BLaER1 treated with 17β-estradiol and CSF1 and Interleukin-3, amounts not matched to agents 10 nM and 100 nM (cell line): ENCODE data around the gene SH3BGRL3.
A peak's percentile ranks its signal among the peaks of the same experiment; 100 is the strongest.
"Not testable (repeated sequence)": the region's sequence is repeated elsewhere in the genome, so short reads cannot be mapped to it uniquely, and the experiment has no call there.

Experiments
- H3K27ac ChIP-seq, 11 experiments: shearing (Covaris generic); formaldehyde crosslinking; 2 replicates each; pipeline ENCODE4 v1.8.1; 2022
- H3K27me3 ChIP-seq, 11 experiments: shearing (Covaris generic); formaldehyde crosslinking; 2 replicates each; pipeline ENCODE4 v1.8.1; 2022
- H3K36me3 ChIP-seq, 11 experiments: shearing (Covaris generic); formaldehyde crosslinking; 2 replicates each; pipeline ENCODE4 v1.8.1; 2022
- H3K4me1 ChIP-seq, 10 experiments: shearing (Covaris generic); formaldehyde crosslinking; 2 replicates each; pipeline ENCODE4 v1.8.1; 2022
- H3K4me2 ChIP-seq, 11 experiments: shearing (Covaris generic); formaldehyde crosslinking; 2 replicates each; pipeline ENCODE4 v1.8.1; 2022
- H3K4me3 ChIP-seq, 10 experiments: shearing (Covaris generic); formaldehyde crosslinking; 2 replicates each; pipeline ENCODE4 v1.8.1; 2022
- H3K9ac ChIP-seq, 11 experiments: shearing (Covaris generic); formaldehyde crosslinking; 2 replicates each; pipeline ENCODE4 v1.8.1; 2022
- H3K9me3 ChIP-seq, 11 experiments: shearing (Covaris generic); formaldehyde crosslinking; replicated peaks in 1 of 11; 2 replicates each; pipeline ENCODE4 v1.8.1; 2022
- H4K20me1 ChIP-seq, 11 experiments: shearing (Covaris generic); formaldehyde crosslinking; 2 replicates each; pipeline ENCODE4 v1.8.1; 2022
- Cebpa-rat ChIP-seq, 11 experiments: shearing (Covaris generic); IDR thresholded peaks; 2 replicates each; pipeline ENCODE4 v1.8.1; 2022

SH3BGRL3 gene

GRCh38 chr1:26297057-26297790 lies 17.3 kb downstream of the SH3BGRL3 start:
- H3K27ac ChIP-seq: peak overlapping the region in 7 of 11 experiments; percentile 7 to 59 (median 40); a peak in 10 of 22 replicates

DNA sequence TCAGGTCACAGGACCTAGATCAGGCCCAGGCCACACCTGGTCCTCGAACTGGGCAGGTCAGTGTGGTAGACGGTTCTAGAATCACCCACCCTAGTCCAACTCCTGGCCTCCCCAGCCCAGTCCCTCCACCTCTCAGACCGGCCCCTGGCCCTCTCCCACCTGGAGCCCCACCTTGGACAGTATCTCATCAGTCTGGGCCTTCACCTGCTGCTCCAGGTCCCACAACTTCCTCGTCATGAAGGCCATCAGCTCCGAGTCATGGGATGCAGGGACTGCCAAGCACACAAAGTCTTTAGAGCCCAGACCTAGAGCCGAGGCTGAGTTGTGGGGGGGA lies 17.9 kb downstream of the SH3BGRL3 start:
- no peaks in the 10 kb centered on the region for H3K27me3 ChIP-seq
- TF ChIP-seq Cebpa-rat (IDR thresholded peaks at IDR 0.05): no peak
- H3K9me3 ChIP-seq: no peaks in the 10 kb centered on the region
- H3K4me3 ChIP-seq: no peak overlapping the region
- H3K36me3 ChIP-seq: peaks cover 0 to 60% (median 23%) of the 10 kb centered on the region in 11 experiments; a peak in 13 of 22 replicates
- H3K4me1 ChIP-seq: peaks cover 30 to 72% (median 59%) of the 10 kb centered on the region in 10 experiments
- H3K27ac ChIP-seq: peak overlapping the region in 7 of 11 experiments; percentile 7 to 59 (median 40); a peak in 9 of 22 replicates
- 0 out of 22 replicates have a peak overlapping the region, but pooled peaks of 1 of the 11 experiments have one; percentile 14 for H3K9ac ChIP-seq
- peak overlapping the region; percentile 37 to 58 (median 50); a peak in 18 of 22 replicates for H3K4me2 ChIP-seq
- H4K20me1 ChIP-seq: no peaks in the 10 kb centered on the region

More at GRCh38 chr1:26297057-26297790, 17.3 kb downstream of the SH3BGRL3 start:
- H3K9me3 ChIP-seq: no peaks in the 10 kb centered on the region
- H3K4me2 ChIP-seq: peak overlapping the region in 4 of 11 experiments; percentile 37 to 49 (median 40); a peak in 5 of 22 replicates
- H4K20me1 ChIP-seq: no peaks in the 10 kb centered on the region
- H3K27me3 ChIP-seq: no peaks in the 10 kb centered on the region
- no peak for TF ChIP-seq Cebpa-rat (IDR thresholded peaks at IDR 0.05)
- H3K36me3 ChIP-seq: peaks cover 0 to 60% (median 23%) of the 10 kb centered on the region in 11 experiments; a peak in 13 of 22 replicates
- H3K4me3 ChIP-seq: no peak overlapping the region
- H3K9ac ChIP-seq: peak overlapping the region in 3 of 11 experiments; percentile 13 to 30 (median 14); a peak in 3 of 22 replicates
- peaks cover 30 to 72% (median 59%) of the 10 kb centered on the region in 10 experiments for H3K4me1 ChIP-seq

DNA sequence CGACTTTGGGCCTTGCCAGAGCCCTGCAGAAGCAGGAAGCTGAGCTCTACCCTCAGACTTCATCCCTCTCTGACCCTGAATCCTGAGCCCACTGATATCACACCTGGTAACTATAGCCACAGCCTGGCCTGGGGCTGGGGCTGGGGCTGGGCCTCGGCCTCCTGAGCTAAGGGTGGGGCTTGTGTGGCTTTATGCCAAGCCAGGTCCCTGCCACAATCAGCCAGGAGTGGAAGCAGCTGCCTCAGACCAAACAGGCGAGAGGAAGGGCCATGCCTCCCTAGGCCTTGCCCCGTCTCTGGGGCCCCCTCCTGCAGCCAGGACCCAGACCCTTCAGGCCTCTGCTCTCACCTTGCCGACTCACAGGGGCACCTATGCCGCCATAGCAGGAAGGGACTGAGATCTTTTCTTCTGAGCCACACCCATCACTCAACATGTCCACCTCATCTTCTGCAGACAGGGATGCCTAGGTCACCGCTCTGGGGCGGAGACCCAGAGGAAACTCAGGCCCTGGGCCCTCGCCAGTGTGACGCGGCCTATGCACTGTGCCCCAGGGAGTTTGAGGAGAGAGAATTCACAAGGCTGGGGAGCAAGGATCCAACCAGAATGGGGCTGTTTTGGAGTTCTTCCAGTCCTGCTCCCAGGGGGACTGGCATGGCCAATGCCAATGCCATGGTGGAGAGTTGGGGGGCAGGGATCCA lies 20.8 kb downstream of the SH3BGRL3 start:
- H3K4me2 ChIP-seq: peak overlapping the region in 9 of 11 experiments; percentile 14 to 58 (median 37); a peak in 16 of 22 replicates
- peaks cover 44 to 91% (median 77%) of the 10 kb centered on the region in 10 experiments for H3K4me1 ChIP-seq
- no peaks in the 10 kb centered on the region for H4K20me1 ChIP-seq
- H3K4me3 ChIP-seq: no peak overlapping the region
- no peaks in the 10 kb centered on the region for H3K27me3 ChIP-seq
- peak overlapping the region in 8 of 11 experiments; percentile 27 to 58 (median 43); a peak in 14 of 22 replicates for H3K27ac ChIP-seq
- H3K9ac ChIP-seq: peak overlapping the region in 8 of 11 experiments; percentile 7 to 49 (median 34); a peak in 7 of 22 replicates
- H3K9me3 ChIP-seq: no peaks in the 10 kb centered on the region
- peaks cover 0 to 37% (median 12%) of the 10 kb centered on the region in 11 experiments; a peak in 13 of 22 replicates for H3K36me3 ChIP-seq
- no peak for TF ChIP-seq Cebpa-rat (IDR thresholded peaks at IDR 0.05)

GRCh38 chr1:26302733-26303405 lies 23.0 kb downstream of the SH3BGRL3 start:
- Histone ChIP-seq H3K9ac (peak overlapping the region in 2 of 11 experiments; percentile 2 to 23; a peak in 2 of 22 replicates), H3K4me2 (peak overlapping the region; percentile 2 to 98 (median 37); a peak in 19 of 22 replicates), H3K27ac (peak overlapping the region in 7 of 11 experiments; percentile 2 to 90 (median 35); a peak in 9 of 22 replicates), H3K4me1 (peaks cover 60 to 97% (median 91%) of the 10 kb centered on the region in 10 experiments), H3K36me3 (peaks cover 0 to 16% (median 0%) of the 10 kb centered on the region in 11 experiments; a peak in 7 of 22 replicates), H3K27me3 (peaks cover 0 to 3% (median 0%) of the 10 kb centered on the region in 11 experiments; a peak in 1 of 22 replicates), H3K9me3 (no peaks in the 10 kb centered on the region), H4K20me1 (no peaks in the 10 kb centered on the region), H3K4me3 (no peak overlapping the region)
- TF ChIP-seq Cebpa-rat (IDR thresholded peaks at IDR 0.05): no peak

- Histone ChIP-seq H3K4me3 (peak overlapping the region; percentile 68 to 81 (median 77)), H4K20me1 (no peaks in the 10 kb centered on the region), H3K36me3 (peaks cover 0 to 12% (median 0%) of the 10 kb centered on the region in 11 experiments; a peak in 6 of 22 replicates), H3K4me1 (peaks cover 31 to 82% (median 72%) of the 10 kb centered on the region in 10 experiments), H3K27ac (peak overlapping the region; percentile 82 to 91 (median 88)), H3K9ac (peak overlapping the region; percentile 81 to 88 (median 85)), H3K27me3 (peaks cover 0 to 3% (median 0%) of the 10 kb centered on the region in 11 experiments; a peak in 1 of 22 replicates), H3K9me3 (no peaks in the 10 kb centered on the region), H3K4me2 (peak overlapping the region; percentile 86 to 99 (median 96))
- TF ChIP-seq Cebpa-rat (IDR thresholded peaks at IDR 0.05): no peak
Observed at GRCh38 chr1:26305667-26306289, 25.9 kb downstream of the SH3BGRL3 start.

DNA sequence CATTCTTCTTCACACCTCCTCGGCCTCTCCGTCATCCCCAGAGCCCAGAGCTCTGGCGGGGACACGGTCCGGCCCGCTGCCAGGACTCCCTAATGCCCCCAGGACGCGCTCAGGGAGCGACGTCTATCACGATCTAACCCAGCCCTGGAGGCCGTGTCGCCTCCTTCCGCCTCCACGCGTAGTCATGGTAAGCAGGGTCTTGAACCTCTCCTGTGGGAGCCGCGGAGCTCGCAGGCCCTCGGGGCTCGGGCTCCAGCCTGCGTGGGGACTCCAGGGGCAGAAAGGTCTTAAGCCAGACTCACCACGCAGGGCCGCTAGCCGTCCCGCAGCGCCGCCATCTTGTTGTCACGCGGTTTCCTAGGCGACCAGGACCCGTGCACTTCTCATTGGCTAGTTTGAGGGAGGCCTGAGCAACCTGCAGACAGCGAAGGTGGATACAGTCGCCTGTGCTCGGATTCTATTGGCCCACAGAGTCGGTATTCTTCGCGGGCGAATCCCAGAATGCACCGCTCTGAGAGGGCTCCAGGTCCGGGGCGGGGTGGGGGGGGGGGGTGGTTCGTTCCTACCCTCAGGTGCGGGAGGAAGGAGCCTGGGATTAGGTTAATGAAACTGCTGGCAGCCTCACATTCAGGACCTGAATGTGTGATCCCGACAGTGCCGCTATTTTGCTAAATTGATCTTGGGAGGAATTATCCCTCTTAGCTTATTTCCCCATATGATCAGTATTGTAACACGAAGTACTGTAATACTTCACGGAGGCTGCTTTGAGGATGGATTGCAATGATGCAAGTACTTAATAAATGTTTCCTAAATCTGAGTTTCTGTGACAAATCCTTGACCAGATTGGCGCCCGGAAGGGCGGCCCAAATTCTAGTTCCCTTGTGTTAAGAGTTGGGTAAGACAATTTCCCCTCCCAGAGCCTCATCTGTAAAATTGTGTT lies 26.7 kb downstream of the SH3BGRL3 start, which contains the start of gene UBXN11:
Gene UBXN11, minus strand, starts transcription at position 347 of the 940 bp plus-strand sequence. CDS start 3,753 bp downstream, outside the sequence.
- Histone ChIP-seq H3K4me2 (peak within 1 kb of the TSS; percentile 86 to 99 (median 96)), H3K9me3 (no peaks in the 10 kb centered on the region), H3K36me3 (peaks cover 0 to 5% (median 0%) of the 10 kb centered on the region in 11 experiments; a peak in 4 of 22 replicates), H3K27ac (peak within 1 kb of the TSS; percentile 82 to 91 (median 88)), H3K4me3 (peak within 1 kb of the TSS; percentile 68 to 81 (median 77)), H3K9ac (peak within 1 kb of the TSS; percentile 81 to 88 (median 85)), H4K20me1 (no peaks in the 10 kb centered on the region), H3K4me1 (peaks cover 26 to 78% (median 66%) of the 10 kb centered on the region in 10 experiments), H3K27me3 (peaks cover 0 to 3% (median 0%) of the 10 kb centered on the region in 11 experiments; a peak in 1 of 22 replicates)
- peak in 7 of 11 experiments; percentile 25 to 75 (median 39); a peak in 6 of 22 replicates for TF ChIP-seq Cebpa-rat (IDR thresholded peaks at IDR 0.05)

GRCh38 chr1:26307363-26307781 lies 27.5 kb downstream of the SH3BGRL3 start:
- H4K20me1 ChIP-seq: no peaks in the 10 kb centered on the region
- no peaks in the 10 kb centered on the region for H3K9me3 ChIP-seq
- H3K9ac ChIP-seq: peak overlapping the region in 10 of 11 experiments; percentile 52 to 88 (median 85); a peak in 15 of 22 replicates
- peaks cover 0 to 3% (median 0%) of the 10 kb centered on the region in 11 experiments; a peak in 1 of 22 replicates for H3K27me3 ChIP-seq
- H3K4me2 ChIP-seq: peak overlapping the region; percentile 62 to 99 (median 96)
- no peaks in the 10 kb centered on the region for H3K36me3 ChIP-seq
- peak overlapping the region in 10 of 11 experiments; percentile 82 to 91 (median 88); a peak in 19 of 22 replicates for H3K27ac ChIP-seq
- TF ChIP-seq Cebpa-rat (IDR thresholded peaks at IDR 0.05): no peak
- H3K4me3 ChIP-seq: peak overlapping the region in 4 of 10 experiments; percentile 78 to 79 (median 79); a peak in 4 of 20 replicates
- H3K4me1 ChIP-seq: peaks cover 26 to 72% (median 58%) of the 10 kb centered on the region in 10 experiments

DNA sequence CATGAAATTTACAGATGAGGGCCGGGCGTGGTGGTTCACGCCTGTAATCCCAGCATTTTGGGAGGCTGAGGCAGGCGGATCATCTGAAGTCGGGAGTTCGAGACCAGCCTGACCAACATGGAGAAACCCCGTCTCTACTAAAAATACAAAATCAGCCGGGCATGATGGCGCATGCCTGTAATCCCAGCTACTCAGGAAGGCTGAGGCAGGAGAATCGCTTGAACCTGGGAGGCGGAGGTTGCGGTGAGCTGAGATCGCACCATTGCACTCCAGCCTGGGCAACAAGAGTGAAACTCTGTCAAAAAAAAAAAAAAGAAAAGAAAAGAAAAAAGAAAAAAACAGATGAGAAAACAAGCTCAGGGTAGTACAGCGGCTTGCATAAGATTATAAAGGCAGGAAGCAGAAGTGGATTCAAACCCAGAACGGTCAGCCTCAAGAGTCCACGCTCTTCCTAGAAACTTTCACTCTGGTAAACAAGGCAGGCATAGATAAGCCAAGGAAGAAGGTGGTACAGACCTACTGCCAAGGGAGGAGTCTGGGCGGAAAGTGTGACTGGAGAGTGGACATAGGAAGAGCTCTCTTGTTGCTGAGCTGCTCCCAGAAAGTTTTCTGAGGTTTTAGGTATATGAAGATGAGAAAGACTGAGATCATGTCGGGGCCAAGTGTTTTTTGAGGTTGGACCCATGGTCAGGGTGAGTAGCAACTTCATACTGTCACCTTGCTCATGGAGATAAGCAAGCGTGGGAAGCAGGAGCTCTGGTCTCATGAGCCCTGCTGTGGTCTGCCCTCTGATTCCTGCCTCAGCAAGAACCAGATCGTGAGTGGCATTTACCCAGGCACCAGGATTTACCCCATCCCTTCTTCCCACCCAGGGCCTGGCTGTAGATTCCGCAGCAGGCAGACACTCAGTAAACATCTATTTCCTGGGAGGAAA lies 28.3 kb downstream of the SH3BGRL3 start:
- Histone ChIP-seq H3K9ac (peak overlapping the region in 7 of 11 experiments; percentile 19 to 88 (median 82); a peak in 8 of 22 replicates), H3K4me1 (peaks cover 30 to 70% (median 54%) of the 10 kb centered on the region in 10 experiments), H3K27ac (peak overlapping the region in 10 of 11 experiments; percentile 24 to 91 (median 88); a peak in 16 of 22 replicates), H3K4me2 (peak overlapping the region; percentile 62 to 99 (median 96); a peak in 20 of 22 replicates)
- not testable (repeated sequence) for H3K9me3 ChIP-seq, H3K4me3 ChIP-seq, H4K20me1 ChIP-seq, H3K27me3 ChIP-seq, H3K36me3 ChIP-seq
